ENCODE measurements around the gene TRIM28.

TRIM28 gene

DNA sequence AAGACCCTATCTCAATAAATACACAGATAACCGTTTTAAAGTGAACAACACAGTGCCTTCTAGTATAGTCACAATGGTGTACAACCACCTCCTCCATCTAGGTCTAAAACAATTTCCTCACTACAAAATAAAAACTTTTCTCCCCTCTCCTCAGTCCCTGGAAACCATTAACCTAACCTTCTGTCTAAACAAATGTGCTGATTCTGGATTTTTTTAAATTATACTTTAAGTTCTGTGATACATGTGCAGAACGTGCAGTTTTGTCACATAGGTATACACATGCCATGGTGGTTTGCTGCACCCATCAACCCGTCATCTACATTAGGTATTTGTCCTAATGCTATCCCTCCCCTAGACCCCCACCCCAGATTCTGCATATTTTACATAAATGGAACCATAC, 14.5 kb upstream of the TRIM28 start:
- Histone ChIP-seq H2BK120ac (ENCODE audit: low read depth, low read length) (no peak overlapping the region), H3K18ac (ENCODE audit: low read length) (no peak overlapping the region), H2AFZ (ENCODE audit: low read length) (no peak overlapping the region), H3K36me3 (replicated peaks in 1 of 2; ENCODE audit: control insufficient read depth in 2 of 2, insufficient read depth in 2 of 2, low read length in 2 of 2) (no peaks in the 10 kb centered on the region), H2AK5ac (ENCODE audit: low read depth, low read length) (no peak overlapping the region), H3K23ac (ENCODE audit: low read depth, low read length, poor library complexity) (no peak overlapping the region), H3K4me2 (ENCODE audit: insufficient read depth, low read length, poor library complexity, severe bottlenecking) (no peak overlapping the region), H3K9me3 (replicated peaks in 1 of 2; ENCODE audit: control insufficient read depth in 2 of 2, insufficient read depth in 1 of 2, low read depth in 1 of 2, low read length in 2 of 2) (no peaks in the 10 kb centered on the region), H4K91ac (ENCODE audit: low read depth, low read length, poor library complexity) (no peak overlapping the region), H3K4me1 (ENCODE audit: control insufficient read depth in 2 of 2, insufficient read depth in 1 of 2, low read depth in 1 of 2, low read length in 2 of 2) (no peaks in the 10 kb centered on the region), H2BK15ac (ENCODE audit: low read length) (no peak overlapping the region), H3K9ac (ENCODE audit: low read depth, low read length, poor library complexity) (no peak overlapping the region), H3K4me3 (ENCODE audit: low read length in 2 of 2) (no peak overlapping the region), H3K27ac (replicated peaks; ENCODE audit: low read length) (no peak overlapping the region), H3K4ac (ENCODE audit: low read length) (no peak overlapping the region), H3K14ac (ENCODE audit: low read length) (no peak overlapping the region), H2BK12ac (ENCODE audit: low read length) (no peak overlapping the region), H4K8ac (ENCODE audit: low read depth, low read length) (no peak overlapping the region), H3K27me3 (ENCODE audit: control insufficient read depth in 3 of 3, insufficient read depth in 3 of 3, low read depth in 1 of 3, low read length in 3 of 3) (peaks cover 0 to 16% (median 2%) of the 10 kb centered on the region in 3 experiments), H3K79me1 (ENCODE audit: low read depth, low read length) (no peaks in the 10 kb centered on the region), H2BK5ac (ENCODE audit: low read length) (no peak overlapping the region)
- no peak for DNase-seq (ENCODE audit: low spot score)
- no CpG with 5 or more reads among the region's 3 CpGs for WGBS, 2 donors (ENCODE audit: extremely low coverage in 2 of 2, insufficient read length in 2 of 2, insufficient replicate concordance in 1 of 2)

DNA sequence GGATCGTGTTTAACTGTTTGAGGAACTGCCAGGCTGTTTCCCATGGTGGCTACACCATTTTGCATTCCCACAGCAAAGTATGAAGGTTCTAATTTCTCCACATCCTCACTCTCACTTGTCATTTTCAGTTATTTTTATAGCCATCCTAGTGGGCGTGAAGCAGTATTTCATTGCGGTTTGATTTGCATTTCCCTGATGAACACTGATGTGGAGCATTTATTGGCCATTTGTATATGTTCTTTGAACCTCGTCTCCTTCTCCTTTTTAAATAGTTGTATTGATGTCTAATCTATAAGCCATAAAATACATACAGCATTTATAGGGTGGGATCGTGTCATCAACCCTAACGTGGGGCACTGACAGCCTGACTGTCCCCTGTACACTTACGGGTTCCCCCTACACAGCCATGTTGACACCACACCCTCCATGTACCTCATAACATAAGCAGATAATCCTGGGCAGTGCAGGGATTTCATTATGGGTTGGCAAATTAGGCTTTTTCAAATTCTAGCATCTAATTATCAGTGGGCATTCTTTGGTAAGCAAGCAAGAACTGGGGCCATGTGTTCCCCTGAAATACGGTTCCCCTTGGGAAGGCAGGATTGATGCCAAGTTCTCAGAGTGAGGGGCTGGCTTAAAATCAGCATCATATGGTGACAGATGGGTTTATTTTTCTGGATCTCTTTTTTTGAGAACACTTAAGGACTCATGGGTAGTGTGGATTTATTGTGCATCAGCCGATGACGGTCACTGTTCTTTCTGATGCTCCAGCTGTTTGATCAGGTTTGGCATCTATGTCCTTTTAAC, 12.6 kb upstream of the TRIM28 start:
- Histone ChIP-seq H3K79me1 (ENCODE audit: low read depth, low read length) (no peaks in the 10 kb centered on the region), H2BK5ac (ENCODE audit: low read length) (no peak overlapping the region), H4K91ac (ENCODE audit: low read depth, low read length, poor library complexity) (no peak overlapping the region), H3K9ac (ENCODE audit: low read depth, low read length, poor library complexity) (no peak overlapping the region), H3K4me2 (ENCODE audit: insufficient read depth, low read length, poor library complexity, severe bottlenecking) (no peak overlapping the region), H2BK12ac (ENCODE audit: low read length) (no peak overlapping the region), H3K27ac (replicated peaks; ENCODE audit: low read length) (no peak overlapping the region), H3K14ac (ENCODE audit: low read length) (no peak overlapping the region), H2BK120ac (ENCODE audit: low read depth, low read length) (no peak overlapping the region), H4K8ac (ENCODE audit: low read depth, low read length) (no peak overlapping the region), H2BK15ac (ENCODE audit: low read length) (no peak overlapping the region), H3K23ac (ENCODE audit: low read depth, low read length, poor library complexity) (no peak overlapping the region), H2AFZ (ENCODE audit: low read length) (no peak overlapping the region), H3K36me3 (replicated peaks in 1 of 2; ENCODE audit: control insufficient read depth in 2 of 2, insufficient read depth in 2 of 2, low read length in 2 of 2) (no peaks in the 10 kb centered on the region), H3K4me3 (ENCODE audit: low read length in 2 of 2) (no peak overlapping the region), H3K4me1 (ENCODE audit: control insufficient read depth in 2 of 2, insufficient read depth in 1 of 2, low read depth in 1 of 2, low read length in 2 of 2) (no peaks in the 10 kb centered on the region), H2AK5ac (ENCODE audit: low read depth, low read length) (no peak overlapping the region), H3K9me3 (replicated peaks in 1 of 2; ENCODE audit: control insufficient read depth in 2 of 2, insufficient read depth in 1 of 2, low read depth in 1 of 2, low read length in 2 of 2) (no peaks in the 10 kb centered on the region), H3K18ac (ENCODE audit: low read length) (no peak overlapping the region), H3K27me3 (ENCODE audit: control insufficient read depth in 3 of 3, insufficient read depth in 3 of 3, low read depth in 1 of 3, low read length in 3 of 3) (peaks cover 0 to 10% (median 2%) of the 10 kb centered on the region in 3 experiments), H3K4ac (ENCODE audit: low read length) (no peak overlapping the region)
- no peak for DNase-seq (ENCODE audit: low spot score)
- no CpG with 5 or more reads among the region's 10 CpGs for WGBS, 2 donors (ENCODE audit: extremely low coverage in 2 of 2, insufficient read length in 2 of 2, insufficient replicate concordance in 1 of 2)

DNA sequence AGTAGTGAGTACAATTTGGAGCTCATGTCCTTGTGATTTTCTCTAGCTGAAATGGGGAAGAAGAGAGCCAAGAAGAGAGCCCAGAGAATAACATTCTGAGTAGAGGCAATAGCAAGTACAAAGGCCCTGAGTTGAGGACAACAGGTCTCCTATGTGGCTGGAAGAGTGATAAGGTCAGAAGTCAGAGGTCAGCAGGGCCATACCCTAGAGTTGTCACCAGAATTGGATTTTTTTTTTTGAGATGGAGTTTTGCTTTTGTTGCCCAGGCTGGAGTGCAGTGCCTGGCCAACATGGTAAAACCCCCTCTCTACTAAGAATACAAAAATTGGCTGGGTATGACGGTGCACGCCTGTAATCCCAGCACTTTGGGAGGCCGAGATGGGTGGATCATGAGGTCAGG, 8.0 kb upstream of the TRIM28 start:
- Histone ChIP-seq H3K27me3 (ENCODE audit: control insufficient read depth in 3 of 3, insufficient read depth in 3 of 3, low read depth in 1 of 3, low read length in 3 of 3) (peaks cover 0 to 26% (median 14%) of the 10 kb centered on the region in 3 experiments), H3K9me3 (replicated peaks in 1 of 2; ENCODE audit: control insufficient read depth in 2 of 2, insufficient read depth in 1 of 2, low read depth in 1 of 2, low read length in 2 of 2) (no peaks in the 10 kb centered on the region), H2BK12ac (ENCODE audit: low read length) (no peak overlapping the region), H3K18ac (ENCODE audit: low read length) (no peak overlapping the region), H3K4ac (ENCODE audit: low read length) (no peak overlapping the region), H2BK15ac (ENCODE audit: low read length) (no peak overlapping the region), H4K91ac (ENCODE audit: low read depth, low read length, poor library complexity) (no peak overlapping the region), H3K23ac (ENCODE audit: low read depth, low read length, poor library complexity) (no peak overlapping the region), H2BK120ac (ENCODE audit: low read depth, low read length) (no peak overlapping the region), H4K8ac (ENCODE audit: low read depth, low read length) (no peak overlapping the region), H3K4me2 (ENCODE audit: insufficient read depth, low read length, poor library complexity, severe bottlenecking) (no peak overlapping the region), H3K4me3 (ENCODE audit: low read length in 2 of 2) (no peak overlapping the region), H3K27ac (replicated peaks; ENCODE audit: low read length) (no peak overlapping the region), H2AK5ac (ENCODE audit: low read depth, low read length) (no peak overlapping the region), H3K9ac (ENCODE audit: low read depth, low read length, poor library complexity) (no peak overlapping the region), H2BK5ac (ENCODE audit: low read length) (no peak overlapping the region), H2AFZ (ENCODE audit: low read length) (no peak overlapping the region), H3K79me1 (ENCODE audit: low read depth, low read length) (no peaks in the 10 kb centered on the region), H3K4me1 (ENCODE audit: control insufficient read depth in 2 of 2, insufficient read depth in 1 of 2, low read depth in 1 of 2, low read length in 2 of 2) (peaks cover 5 to 6% of the 10 kb centered on the region in 2 donors), H3K14ac (ENCODE audit: low read length) (no peak overlapping the region), H3K36me3 (replicated peaks in 1 of 2; ENCODE audit: control insufficient read depth in 2 of 2, insufficient read depth in 2 of 2, low read length in 2 of 2) (no peaks in the 10 kb centered on the region)
- DNase-seq (ENCODE audit: low spot score), result no peak
- no CpG with 5 or more reads among the region's 3 CpGs for WGBS, 2 donors (ENCODE audit: extremely low coverage in 2 of 2, insufficient read length in 2 of 2, insufficient replicate concordance in 1 of 2)

DNA sequence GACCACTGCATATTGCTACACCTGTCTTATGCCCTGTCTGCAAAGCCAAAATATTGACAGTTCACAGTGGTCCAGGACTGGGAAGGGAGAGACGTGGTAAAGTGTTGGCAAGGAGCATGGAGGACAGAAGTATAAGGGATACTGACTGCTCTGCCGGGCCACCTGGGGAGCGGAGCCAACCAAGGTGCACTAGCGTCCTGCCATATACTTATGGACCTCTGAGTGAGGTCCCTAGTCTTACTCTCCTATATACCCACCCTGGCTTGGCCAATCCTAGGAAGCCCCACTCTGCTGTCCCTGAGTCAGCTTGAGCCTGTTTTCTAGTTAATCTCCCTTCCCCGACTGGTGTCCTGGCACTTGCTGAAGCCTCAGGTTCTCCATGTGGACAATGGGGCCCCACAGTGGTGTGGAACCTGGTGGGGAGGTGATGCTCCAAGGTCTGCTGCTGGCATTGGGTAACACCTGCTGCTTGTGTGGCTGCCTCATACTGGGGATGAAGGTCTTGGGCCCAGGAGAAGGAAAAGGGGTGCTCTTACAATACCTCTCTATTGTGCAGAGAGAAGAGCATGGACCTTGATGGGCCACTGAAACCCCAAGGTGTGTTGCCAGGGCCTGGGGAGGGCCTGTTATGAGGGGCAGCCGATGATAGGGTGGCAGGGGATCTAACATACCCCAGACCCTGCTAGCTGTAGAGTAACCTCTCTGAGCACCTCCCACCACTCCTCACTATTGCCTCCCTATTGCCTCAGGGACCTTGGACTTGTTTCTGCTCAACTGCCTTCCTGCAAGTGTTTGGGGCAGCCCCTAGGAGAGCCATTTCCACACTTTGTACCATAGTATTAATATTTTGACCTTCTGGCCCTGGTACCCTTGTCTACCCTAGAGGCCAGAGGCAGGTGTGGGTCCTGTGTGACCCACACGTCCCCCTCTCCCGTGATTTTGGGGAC, 6.7 kb upstream of the TRIM28 start:
- Histone ChIP-seq H4K91ac (ENCODE audit: low read depth, low read length, poor library complexity) (no peak overlapping the region), H3K18ac (ENCODE audit: low read length) (no peak overlapping the region), H2BK120ac (ENCODE audit: low read depth, low read length) (no peak overlapping the region), H3K4me1 (ENCODE audit: control insufficient read depth in 2 of 2, insufficient read depth in 1 of 2, low read depth in 1 of 2, low read length in 2 of 2) (peaks cover 5 to 6% of the 10 kb centered on the region in 2 donors), H2BK5ac (ENCODE audit: low read length) (no peak overlapping the region), H2BK15ac (ENCODE audit: low read length) (peak overlapping the region; percentile 41), H3K4me3 (ENCODE audit: low read length in 2 of 2) (peak overlapping the region in 1 of 2 donors; percentile 63), H3K36me3 (replicated peaks in 1 of 2; ENCODE audit: control insufficient read depth in 2 of 2, insufficient read depth in 2 of 2, low read length in 2 of 2) (no peaks in the 10 kb centered on the region), H2AK5ac (ENCODE audit: low read depth, low read length) (peak overlapping the region; percentile 23), H3K27ac (replicated peaks; ENCODE audit: low read length) (no peak overlapping the region), H4K8ac (ENCODE audit: low read depth, low read length) (peak overlapping the region; percentile 43), H3K9ac (ENCODE audit: low read depth, low read length, poor library complexity) (no peak overlapping the region), H3K14ac (ENCODE audit: low read length) (no peak overlapping the region), H2AFZ (ENCODE audit: low read length) (no peak overlapping the region), H3K9me3 (replicated peaks in 1 of 2; ENCODE audit: control insufficient read depth in 2 of 2, insufficient read depth in 1 of 2, low read depth in 1 of 2, low read length in 2 of 2) (no peaks in the 10 kb centered on the region), H3K4ac (ENCODE audit: low read length) (no peak overlapping the region), H3K79me1 (ENCODE audit: low read depth, low read length) (no peaks in the 10 kb centered on the region), H3K27me3 (ENCODE audit: control insufficient read depth in 3 of 3, insufficient read depth in 3 of 3, low read depth in 1 of 3, low read length in 3 of 3) (peaks cover 0 to 21% (median 16%) of the 10 kb centered on the region in 3 experiments), H2BK12ac (ENCODE audit: low read length) (no peak overlapping the region), H3K4me2 (ENCODE audit: insufficient read depth, low read length, poor library complexity, severe bottlenecking) (no peak overlapping the region), H3K23ac (ENCODE audit: low read depth, low read length, poor library complexity) (peak overlapping the region; percentile 73)
- no CpG with 5 or more reads among the region's 8 CpGs for WGBS, 2 donors (ENCODE audit: extremely low coverage in 2 of 2, insufficient read length in 2 of 2, insufficient replicate concordance in 1 of 2)
- no peak for DNase-seq (ENCODE audit: low spot score)
